Caco-2 (cell line): ENCODE data around the gene GFPT2. TPM values are rescaled to one million over a fixed set of nuclear protein-coding genes. Genes with fewer than 3 reads are reported as not detected.

Experiments
- BruUV-seq: library from RNA; stranded (reverse); fragments of 400-500 nt; replicated peaks from 2 replicates; lab custom pipeline; 2021; lab: Mats Ljungman, UMichigan
- CTCF ChIA-PET: fragments of 300-600 bp; sonication (Branson Sonifier 250); formaldehyde crosslinking; loops from one replicate; lab custom pipeline; 2022; ENCODE audit warnings: antibody characterized with exemption; lab: Charles Lee
- POLR2A ChIA-PET: fragments of 300-600 bp; sonication (Branson Sonifier 250); formaldehyde crosslinking; loops from one replicate; lab custom pipeline; 2022; ENCODE audit warnings: antibody characterized with exemption; lab: Charles Lee
- DNase-seq, 2 experiments: peaks; one replicate each; pipeline versions ENCODE4 v3.0.0 to v3.0.0-alpha.2; 2020 to 2022
- H3K27me3 ChIP-seq: replicated peaks from 2 replicates; pipeline ENCODE4 v1.6.0; 2011; ENCODE audit warnings: low read length; ENCODE audit not compliant: control insufficient read depth, insufficient read depth
- H3K36me3 ChIP-seq: 2 replicates; pipeline ENCODE4 v1.5.1; 2011; ENCODE audit warnings: low read length; ENCODE audit not compliant: control insufficient read depth, insufficient read depth
- H3K4me1 ChIP-seq: fragments of 250-450 bp; sonication (Bioruptor Pico); 2 replicates; pipeline ENCODE4 v1.5.1; 2020; ENCODE audit warnings: mild to moderate bottlenecking
- H3K4me3 ChIP-seq: 2 replicates; pipeline ENCODE4 v1.5.1; 2011; ENCODE audit warnings: low read depth, mild to moderate bottlenecking, control low read depth, low read length
- H3K9me3 ChIP-seq: fragments of 250-450 bp; sonication (Bioruptor Pico); 2 replicates; pipeline ENCODE4 v1.5.1; 2020; ENCODE audit warnings: mild to moderate bottlenecking, moderate library complexity
- H3K27ac Mint-ChIP-seq: one replicate; pipeline ENCODE4 v1.8.0; 2022; ENCODE audit warnings: mixed read lengths; ENCODE audit not compliant: unreplicated experiment
- H3K27me3 Mint-ChIP-seq: one replicate; pipeline ENCODE4 v1.8.0; 2022; ENCODE audit warnings: mixed read lengths; ENCODE audit not compliant: insufficient read depth, unreplicated experiment
- H3K36me3 Mint-ChIP-seq: one replicate; pipeline ENCODE4 v1.8.0; 2022; ENCODE audit warnings: mild to moderate bottlenecking, mixed read lengths; ENCODE audit not compliant: insufficient read depth, unreplicated experiment
- H3K4me1 Mint-ChIP-seq: one replicate; pipeline ENCODE4 v1.8.0; 2022; ENCODE audit warnings: low read depth, mixed read lengths; ENCODE audit not compliant: unreplicated experiment
- H3K4me3 Mint-ChIP-seq: one replicate; pipeline ENCODE4 v1.8.0; 2022; ENCODE audit warnings: mild to moderate bottlenecking, moderate library complexity, mixed read lengths; ENCODE audit not compliant: unreplicated experiment
- H3K9me3 Mint-ChIP-seq: one replicate; pipeline ENCODE4 v1.8.0; 2022; ENCODE audit warnings: mixed read lengths; ENCODE audit not compliant: unreplicated experiment
- intact Hi-C: fragments of 100-400 bp; cut with micrococcal nuclease; formaldehyde crosslinking; loops from one replicate; pipeline ENCODE4 v1.10.0; 2022; ENCODE audit not compliant: unreplicated experiment
- total RNA-seq: library from RNA; stranded (reverse); gene quantifications from 2 replicates; pipeline ENCODE4 v1.2.3, GENCODE V29; 2022
- TF ChIP-seq, protein P1 (sequence below), 2 experiments: fragments of 200-600 bp in 1 of 2; IDR thresholded peaks; 1 replicate in 1 of 2; 2 replicates in 1 of 2; pipeline versions ENCODE4 v1.5.1 to v1.8.0; 2011 to 2022; ENCODE audit warnings: antibody characterized with exemption in 1 of 2, control low read depth in 1 of 2, inconsistent platforms in 1 of 2, low read depth in 1 of 2, low read length in 1 of 2, mild to moderate bottlenecking in 1 of 2, moderate library complexity in 1 of 2; ENCODE audit not compliant: insufficient read depth in 1 of 2, severe bottlenecking in 1 of 2, unreplicated experiment in 1 of 2

The GFPT2 gene
- total RNA-seq, 1 experiment from 2014 or later, result 1.6 TPM

DNA sequence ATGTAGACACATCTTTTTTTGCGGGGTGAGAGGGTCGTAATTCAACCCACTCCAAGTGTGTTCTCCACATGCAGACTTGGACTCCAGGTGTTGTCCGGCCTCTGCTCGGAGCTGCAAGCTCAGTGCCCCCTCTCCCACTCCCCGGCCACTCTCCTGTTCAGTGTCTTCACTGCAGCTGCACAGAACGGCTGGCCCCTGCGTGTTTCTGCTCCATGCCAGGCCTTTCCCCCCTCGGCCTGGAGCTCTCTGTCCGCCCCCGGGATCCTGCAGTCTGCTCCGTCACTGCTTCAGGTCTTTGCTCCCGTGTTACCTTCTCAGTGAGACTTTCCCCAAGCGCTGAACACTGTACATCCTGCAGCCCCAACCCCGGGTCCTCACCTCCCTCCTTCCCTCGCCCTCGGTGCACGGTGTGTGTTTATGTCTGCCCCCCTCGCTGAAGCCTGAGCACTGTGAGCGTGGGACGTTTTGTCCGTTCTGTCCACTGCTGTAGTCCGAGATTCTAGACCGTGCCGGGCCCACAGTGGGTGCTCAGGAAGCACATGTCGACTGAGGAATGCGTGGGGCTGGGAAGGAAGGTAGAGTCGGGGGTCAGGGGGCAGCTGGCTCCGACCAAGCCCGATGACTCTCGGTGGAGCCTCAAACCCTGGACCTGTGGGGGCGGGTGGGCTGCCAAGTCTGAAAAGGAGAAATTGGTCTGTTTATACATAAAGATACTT, 26.4 kb upstream of the GFPT2 start:
- H3K4me1 ChIP-seq, result no peaks in the 10 kb centered on the region
- no TSS peak for BruUV-seq
- no peak overlapping the region for H3K4me3 ChIP-seq
- H3K27me3 Mint-ChIP-seq, result peaks cover 3% of the 10 kb centered on the region
- no peaks in the 10 kb centered on the region for H3K4me1 Mint-ChIP-seq
- intact Hi-C loops, result no loop called here
- H3K36me3 ChIP-seq, result no peaks in the 10 kb centered on the region
- no peaks in the 10 kb centered on the region for H3K9me3 Mint-ChIP-seq
- H3K36me3 Mint-ChIP-seq, result no peaks in the 10 kb centered on the region
- H3K9me3 ChIP-seq, result no peaks in the 10 kb centered on the region
- H3K27me3 ChIP-seq, result no peaks in the 10 kb centered on the region
- ChIA-PET POLR2A (no interaction called here), CTCF (no interaction called here)
- no peak overlapping the region for H3K4me3 Mint-ChIP-seq
- H3K27ac Mint-ChIP-seq, result no peak overlapping the region
- TF ChIP-seq, protein P1, sequence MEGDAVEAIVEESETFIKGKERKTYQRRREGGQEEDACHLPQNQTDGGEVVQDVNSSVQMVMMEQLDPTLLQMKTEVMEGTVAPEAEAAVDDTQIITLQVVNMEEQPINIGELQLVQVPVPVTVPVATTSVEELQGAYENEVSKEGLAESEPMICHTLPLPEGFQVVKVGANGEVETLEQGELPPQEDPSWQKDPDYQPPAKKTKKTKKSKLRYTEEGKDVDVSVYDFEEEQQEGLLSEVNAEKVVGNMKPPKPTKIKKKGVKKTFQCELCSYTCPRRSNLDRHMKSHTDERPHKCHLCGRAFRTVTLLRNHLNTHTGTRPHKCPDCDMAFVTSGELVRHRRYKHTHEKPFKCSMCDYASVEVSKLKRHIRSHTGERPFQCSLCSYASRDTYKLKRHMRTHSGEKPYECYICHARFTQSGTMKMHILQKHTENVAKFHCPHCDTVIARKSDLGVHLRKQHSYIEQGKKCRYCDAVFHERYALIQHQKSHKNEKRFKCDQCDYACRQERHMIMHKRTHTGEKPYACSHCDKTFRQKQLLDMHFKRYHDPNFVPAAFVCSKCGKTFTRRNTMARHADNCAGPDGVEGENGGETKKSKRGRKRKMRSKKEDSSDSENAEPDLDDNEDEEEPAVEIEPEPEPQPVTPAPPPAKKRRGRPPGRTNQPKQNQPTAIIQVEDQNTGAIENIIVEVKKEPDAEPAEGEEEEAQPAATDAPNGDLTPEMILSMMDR (IDR thresholded peaks at IDR 0.05; ENCODE audit: insufficient read depth in 1 of 2, low read depth in 1 of 2, low read length in 1 of 2, severe bottlenecking in 1 of 2, unreplicated experiment in 1 of 2), result no peak
- no peak for DNase-seq

DNA sequence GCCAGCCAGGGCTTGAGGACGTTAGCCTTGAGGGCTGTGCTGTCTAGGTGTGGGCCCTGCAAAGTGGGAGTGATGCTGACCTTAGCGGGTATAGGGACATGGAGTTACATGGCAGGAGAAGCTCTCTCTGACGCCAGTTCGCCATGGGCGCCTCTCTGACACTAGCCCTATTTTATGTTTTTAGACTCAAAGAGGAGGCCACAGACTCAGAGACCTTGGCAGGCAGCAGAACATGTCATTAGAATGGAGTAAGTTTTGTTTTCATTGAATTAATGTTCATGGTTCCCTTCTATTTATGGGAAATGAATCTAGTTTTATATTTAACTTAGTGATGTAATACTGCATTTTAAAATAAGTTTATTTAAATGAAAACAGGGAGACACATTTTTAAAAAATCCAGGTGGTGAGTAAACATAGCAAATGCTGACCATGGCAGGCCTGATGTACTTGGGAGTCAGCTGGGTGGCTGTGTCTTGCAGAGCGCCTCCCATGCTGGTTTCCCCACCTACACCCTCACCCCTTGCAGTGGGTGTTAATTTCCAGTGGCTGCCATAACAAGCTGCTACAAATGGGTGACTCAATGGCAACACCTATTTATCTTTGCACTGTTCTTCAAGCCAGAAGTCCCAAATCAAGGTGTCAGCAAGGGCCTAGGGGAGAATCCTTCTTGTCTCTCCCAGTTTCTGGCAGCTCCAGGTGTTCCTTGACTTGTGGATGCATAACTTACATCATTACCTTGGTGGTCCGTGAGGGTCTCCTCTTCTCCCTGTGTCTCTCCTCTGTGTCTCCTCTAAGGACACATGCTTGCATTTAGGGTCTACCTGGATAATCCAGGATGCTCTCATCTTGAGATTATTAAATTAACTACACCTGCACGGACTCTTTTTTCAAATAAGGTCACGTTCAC, 25.6 kb upstream of the GFPT2 start:
- intact Hi-C loops, result no loop called here
- Mint-ChIP-seq H3K36me3 (no peaks in the 10 kb centered on the region), H3K4me1 (no peaks in the 10 kb centered on the region), H3K9me3 (no peaks in the 10 kb centered on the region), H3K27ac (no peak overlapping the region), H3K4me3 (no peak overlapping the region), H3K27me3 (peaks cover 7% of the 10 kb centered on the region)
- Histone ChIP-seq H3K4me1 (no peaks in the 10 kb centered on the region), H3K9me3 (no peaks in the 10 kb centered on the region), H3K36me3 (no peaks in the 10 kb centered on the region), H3K4me3 (no peak overlapping the region), H3K27me3 (no peaks in the 10 kb centered on the region)
- DNase-seq, result no peak
- CTCF ChIA-PET, result no interaction called here
- TF ChIP-seq, protein P1 (IDR thresholded peaks at IDR 0.05; ENCODE audit: insufficient read depth in 1 of 2, low read depth in 1 of 2, low read length in 1 of 2, severe bottlenecking in 1 of 2, unreplicated experiment in 1 of 2), result no peak
- no TSS peak for BruUV-seq
- POLR2A ChIA-PET, result no interaction called here

DNA sequence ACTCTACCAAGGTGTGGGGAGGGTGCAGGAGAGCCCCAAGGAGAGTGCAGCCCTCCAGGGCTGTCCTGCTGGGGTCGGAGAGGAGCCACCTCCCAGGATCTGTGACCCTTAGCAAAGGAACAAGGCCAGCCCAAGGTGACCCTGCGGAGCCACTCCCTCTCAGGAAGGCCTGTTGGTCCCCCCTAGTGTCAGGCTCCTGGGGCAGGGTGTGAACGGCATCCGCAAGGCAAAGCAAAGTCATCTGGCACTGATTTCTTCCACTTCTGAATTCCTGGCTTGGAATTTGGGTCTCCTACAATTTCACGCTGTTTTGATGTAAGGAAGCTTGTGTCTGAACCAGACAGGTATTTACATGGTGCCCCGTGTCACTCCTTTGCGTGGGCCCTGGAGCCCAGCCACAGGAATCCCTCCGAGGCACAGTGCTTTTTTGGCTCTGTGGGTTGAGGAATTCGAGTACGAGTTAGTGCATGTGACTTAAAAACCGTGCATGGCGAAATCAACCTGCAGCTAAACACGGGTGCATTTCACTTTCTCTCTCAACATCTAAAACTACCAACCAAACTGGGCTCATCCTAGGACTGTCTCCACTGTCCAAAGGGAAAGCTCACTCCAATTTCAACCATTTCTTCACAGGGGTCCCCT, 24.5 kb upstream of the GFPT2 start:
- ChIA-PET CTCF (no interaction called here), POLR2A (no interaction called here)
- Mint-ChIP-seq H3K4me3 (no peak overlapping the region), H3K9me3 (no peaks in the 10 kb centered on the region), H3K27me3 (peaks cover 10% of the 10 kb centered on the region), H3K4me1 (no peaks in the 10 kb centered on the region), H3K36me3 (no peaks in the 10 kb centered on the region), H3K27ac (no peak overlapping the region)
- H3K4me3 ChIP-seq, result no peak overlapping the region
- H3K4me1 ChIP-seq, result no peaks in the 10 kb centered on the region
- no TSS peak for BruUV-seq
- intact Hi-C loops, result no loop called here
- H3K27me3 ChIP-seq, result no peaks in the 10 kb centered on the region
- DNase-seq, result no peak
- TF ChIP-seq, protein P1 (IDR thresholded peaks at IDR 0.05; ENCODE audit: insufficient read depth in 1 of 2, low read depth in 1 of 2, low read length in 1 of 2, severe bottlenecking in 1 of 2, unreplicated experiment in 1 of 2), result no peak
- no peaks in the 10 kb centered on the region for H3K36me3 ChIP-seq
- no peaks in the 10 kb centered on the region for H3K9me3 ChIP-seq
